CD4-positive, alpha-beta T cell treated with Interleukin-17A for 1 hour (primary cell): ENCODE results near the gene TST.
A peak's percentile ranks its signal among the peaks of the same experiment; 100 is the strongest.
"Not testable (repeated sequence)": the region's sequence is repeated elsewhere in the genome, so short reads cannot be mapped to it uniquely, and the experiment has no call there.

Experiments used
- DNase-seq: peaks from one replicate; pipeline ENCODE4 v3.0.0-alpha.2; 2020

TST gene

DNA sequence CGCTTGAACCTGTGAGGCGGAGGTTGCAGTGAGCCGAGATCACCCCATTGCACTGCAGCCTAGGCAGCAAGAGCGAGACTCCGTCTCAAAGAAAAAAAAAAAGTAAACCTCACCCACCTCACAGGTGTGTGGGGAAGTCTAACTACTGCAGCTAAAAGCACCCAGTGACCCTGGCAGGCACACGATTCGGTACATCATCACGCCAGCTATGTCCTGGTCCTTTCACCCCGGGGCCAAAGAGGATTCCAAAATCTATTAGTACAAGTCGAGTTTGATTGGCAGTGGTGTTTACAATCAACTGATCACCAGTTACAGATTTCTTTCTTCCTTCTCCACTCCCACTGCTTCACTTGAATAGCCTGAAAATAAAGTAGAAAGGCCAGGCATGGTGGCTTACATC, 6.3 kb downstream of the TST start:
- DNase-seq = no peak

DNA sequence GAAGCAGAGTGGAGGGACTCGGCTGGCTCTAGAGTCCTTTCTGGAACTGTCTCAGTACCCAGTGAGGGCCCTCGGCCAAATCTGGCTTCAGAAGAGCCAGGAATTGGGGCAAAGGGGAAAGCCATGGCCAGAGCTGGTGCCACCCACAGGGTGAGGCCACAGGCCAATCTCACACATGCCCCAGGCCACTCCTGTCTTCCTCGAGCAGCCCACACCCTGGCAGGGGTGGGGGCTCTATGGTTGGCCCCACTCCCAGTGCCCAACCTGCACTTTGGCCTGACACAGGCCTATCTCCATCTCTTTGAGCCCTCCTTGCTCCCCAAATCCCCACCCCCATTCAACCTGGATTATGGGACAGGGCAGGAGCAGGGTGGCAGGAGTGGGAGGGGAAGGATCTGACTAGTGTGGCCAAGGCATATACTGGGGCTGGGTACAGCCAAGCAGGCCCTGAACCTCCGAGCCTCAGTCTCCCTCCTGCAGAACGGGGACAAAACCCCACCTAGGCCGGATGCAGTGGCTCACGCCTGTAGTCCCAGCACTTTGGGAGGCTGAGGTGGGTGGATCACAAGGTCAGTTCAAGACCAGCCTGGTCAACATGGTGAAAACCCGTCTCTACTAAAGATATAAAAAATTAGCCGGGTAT, 6.9 kb downstream of the TST start:
- DNase-seq = no peak

DNA sequence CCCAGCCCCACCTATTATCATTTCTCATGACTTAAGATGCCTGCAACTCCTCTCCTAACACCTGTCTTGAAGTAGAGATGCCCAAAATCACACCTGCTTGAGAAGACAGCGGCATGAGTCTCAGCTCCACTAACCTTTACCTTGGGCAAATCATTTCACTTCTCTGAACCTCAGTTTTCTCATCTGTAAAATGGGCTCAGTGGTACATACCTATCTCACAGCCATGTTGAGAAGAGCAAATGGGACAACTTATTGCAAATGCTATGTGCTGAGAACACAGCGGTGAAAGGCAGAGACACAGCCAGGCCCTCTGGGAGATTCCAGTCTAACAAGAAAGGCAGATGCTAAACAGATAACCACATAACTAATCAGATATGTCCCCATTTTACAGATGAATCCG, 7.8 kb downstream of the TST start:
- DNase-seq = no peak

DNA sequence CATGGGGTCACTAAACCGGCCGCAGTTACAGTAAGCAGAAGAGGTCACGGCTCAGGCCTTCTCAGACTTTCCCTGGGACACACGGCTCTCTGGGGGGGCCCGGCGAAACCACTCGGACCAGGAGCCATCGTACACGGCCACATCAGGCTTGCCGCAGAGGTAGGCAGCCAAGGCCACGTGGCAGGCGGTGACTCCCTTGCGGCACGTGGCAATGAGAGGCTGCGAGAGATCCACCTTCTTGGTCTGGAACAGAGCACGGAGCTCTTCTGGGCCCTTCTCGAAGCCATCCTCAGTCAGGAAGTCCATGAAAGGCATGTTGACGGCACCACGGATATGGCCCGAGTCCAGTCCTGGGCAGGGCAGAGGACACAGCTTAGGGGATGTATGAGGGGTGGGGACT, 8.3 kb downstream of the TST start:
- DNase-seq = no peak

DNA sequence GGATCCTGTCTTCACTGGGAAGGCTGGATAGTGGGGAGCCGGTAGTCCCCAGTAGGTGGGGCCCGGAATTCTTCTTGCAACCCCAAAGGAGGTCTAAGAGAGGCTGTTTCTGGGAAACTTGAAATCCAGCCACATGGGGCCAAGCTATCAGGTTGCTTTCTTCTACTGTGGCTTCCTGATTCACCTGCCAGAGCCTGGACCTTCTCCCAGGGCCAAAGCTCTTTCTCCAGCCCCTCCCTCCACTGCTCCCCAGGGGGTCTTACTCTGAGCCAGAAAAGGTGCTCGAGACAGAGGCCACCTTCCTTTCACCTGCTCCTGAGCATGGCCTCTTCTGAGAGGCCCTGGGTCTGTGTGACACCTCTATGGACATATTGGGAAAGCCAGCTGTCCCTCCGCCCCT, 9.1 kb downstream of the TST start:
- no peak for DNase-seq

DNA sequence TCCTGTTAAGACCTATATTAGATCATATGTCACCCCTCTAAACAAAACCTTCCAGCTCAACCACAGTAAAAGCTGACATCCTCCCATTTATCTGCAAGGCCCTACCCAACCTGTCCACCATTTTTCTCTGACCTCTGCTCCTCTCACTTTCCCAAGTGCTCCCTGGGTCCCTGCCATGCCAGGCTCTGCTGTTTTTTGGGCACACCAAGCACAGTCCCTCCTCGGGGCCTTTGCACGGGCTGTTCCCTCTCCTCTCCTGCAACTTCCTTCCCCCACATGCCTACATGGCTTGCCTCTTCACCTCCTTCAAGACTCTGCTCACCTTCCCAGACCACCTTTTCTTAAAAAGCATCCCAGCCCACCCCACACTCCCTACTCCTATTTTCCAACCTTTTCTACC, 9.8 kb downstream of the TST start:
- no peak for DNase-seq

DNA sequence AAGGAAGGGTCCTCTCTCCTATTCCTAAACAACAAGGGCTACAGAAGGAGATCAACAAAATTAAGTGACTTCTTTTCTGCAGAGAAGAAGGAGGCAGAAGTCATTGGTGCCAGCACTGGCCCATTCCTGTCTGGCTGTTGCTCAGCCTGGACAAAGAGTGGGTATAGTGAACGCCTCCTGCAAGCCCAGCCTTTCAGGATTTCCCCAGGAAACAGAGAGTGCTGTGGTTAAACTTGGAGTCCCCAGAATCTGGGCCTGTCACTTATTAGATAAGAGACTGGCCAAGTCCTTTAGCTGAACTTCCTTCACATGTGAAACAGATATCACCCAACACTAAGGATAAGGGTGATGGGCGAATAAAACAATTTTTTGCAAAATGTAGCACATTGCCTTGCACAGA, 10.9 kb downstream of the TST start:
- no peak for DNase-seq

DNA sequence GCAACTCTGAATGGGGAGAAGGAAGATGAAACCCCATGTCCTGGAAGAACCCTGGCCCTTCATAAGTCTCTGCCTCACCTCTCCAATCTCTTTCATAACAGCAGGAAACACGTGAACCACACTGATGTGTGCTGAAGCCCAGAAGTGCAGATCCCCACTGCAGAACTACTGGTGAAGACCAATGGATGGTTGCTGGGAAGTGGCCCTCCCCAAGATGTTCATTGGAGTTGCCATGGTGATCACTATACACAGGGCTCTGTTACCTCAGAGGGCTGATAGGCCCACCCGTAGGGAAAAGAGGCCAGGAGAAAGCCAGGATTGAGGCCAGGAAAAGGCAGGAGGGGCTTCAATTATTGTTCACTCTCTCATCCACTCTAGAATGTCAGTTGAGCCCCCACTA, 11.6 kb downstream of the TST start:
- DNase-seq = no peak

DNA sequence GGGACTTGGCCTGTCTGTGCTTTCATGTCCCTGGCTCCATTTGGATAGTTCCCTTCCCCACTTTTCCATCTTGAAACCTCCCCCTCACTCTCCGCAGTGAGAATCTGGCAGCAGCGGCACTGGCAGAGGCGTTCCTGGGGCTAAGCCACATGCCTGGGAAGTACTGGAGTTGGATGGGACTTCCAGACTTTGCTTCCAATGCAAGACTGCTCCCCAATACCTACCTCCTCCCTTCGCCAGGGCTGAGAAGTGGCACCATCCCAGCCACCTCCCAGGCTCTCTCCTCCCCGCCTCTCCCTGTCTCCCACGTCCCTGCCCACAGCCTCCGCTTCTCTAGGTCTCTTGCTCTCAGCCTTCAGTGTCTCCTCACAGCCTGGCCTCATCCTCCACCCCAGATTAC, 16.6 kb downstream of the TST start:
- DNase-seq = no peak

DNA sequence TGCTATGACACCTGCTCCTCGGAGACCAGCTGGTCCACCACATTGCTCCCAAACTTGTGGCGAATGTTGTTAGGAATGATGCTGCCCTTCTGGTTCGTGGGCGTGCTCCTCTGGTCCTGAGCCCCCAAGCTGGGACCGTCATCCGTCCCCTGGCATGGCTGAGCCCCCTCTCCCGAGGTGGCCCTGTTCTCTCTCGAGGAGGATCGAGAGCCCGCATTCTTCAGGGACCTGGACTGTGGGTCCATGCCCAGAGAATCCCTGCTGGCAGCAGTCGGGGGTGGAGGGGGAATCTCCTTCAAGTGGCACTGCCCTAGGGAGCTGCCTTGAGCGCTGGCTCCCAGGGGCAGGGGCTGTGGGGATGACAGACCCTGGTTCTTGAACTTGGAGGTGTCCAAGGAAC, 17.4 kb downstream of the TST start:
- no peak for DNase-seq

DNA sequence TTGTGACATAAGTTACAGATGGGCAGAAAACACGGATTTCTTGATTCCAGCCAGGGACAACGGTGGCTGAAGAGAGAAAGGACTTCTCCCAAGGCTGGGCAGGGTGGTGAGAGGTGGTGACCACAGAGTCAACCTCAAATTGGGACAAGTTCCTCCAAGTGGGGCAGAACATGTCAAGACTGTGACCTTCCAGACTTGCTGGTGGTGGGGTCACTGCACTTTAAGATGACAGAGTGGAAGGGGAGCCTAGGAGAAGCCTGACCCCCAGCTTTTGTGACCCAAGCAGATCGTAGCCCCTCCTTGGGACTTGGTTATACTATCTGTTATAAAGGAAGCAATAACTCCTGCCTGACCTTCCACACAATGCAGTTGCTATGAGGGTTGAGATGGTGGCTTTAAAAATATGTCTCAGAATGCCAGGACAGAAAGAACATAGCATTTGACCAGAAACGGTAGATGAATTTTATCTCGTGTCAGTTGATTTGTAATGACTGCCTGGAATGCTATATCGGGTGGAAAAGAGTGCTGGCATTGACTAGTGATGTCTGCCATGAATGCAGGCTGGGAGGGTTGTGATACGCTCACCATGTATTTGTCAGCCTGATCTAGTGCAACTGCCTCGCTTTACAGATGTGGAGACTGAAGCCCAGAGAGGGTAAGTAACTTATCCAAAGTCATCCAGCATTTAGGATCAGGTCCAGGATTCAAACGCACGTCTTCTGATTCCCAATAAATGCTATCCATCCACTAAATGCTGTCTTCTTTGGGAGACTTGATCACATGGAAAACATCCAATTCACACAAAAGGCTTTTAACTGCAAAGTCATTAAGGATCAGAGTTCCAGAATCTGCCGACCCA, 18.3 kb downstream of the TST start:
- no peak for DNase-seq

DNA sequence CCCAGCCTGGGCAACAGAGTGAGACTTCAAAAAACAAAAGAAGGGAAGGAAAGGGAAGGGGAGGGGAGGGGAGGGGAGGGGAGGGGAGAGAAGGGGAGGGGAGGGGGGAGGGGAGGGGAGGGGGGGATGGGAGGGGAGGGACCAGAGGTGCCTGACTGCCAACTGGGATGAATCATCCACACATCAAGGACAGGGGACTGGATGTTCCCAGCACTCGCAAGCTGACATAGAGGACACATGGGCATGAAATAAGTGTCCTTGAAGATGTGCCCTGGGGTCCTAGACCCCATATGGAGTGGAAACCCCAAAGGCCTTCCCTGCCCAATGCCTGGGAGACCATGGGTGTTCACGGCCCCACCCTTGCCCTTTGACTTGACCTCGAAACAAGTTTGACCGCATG, 19.8 kb downstream of the TST start:
- DNase-seq = no peak

DNA sequence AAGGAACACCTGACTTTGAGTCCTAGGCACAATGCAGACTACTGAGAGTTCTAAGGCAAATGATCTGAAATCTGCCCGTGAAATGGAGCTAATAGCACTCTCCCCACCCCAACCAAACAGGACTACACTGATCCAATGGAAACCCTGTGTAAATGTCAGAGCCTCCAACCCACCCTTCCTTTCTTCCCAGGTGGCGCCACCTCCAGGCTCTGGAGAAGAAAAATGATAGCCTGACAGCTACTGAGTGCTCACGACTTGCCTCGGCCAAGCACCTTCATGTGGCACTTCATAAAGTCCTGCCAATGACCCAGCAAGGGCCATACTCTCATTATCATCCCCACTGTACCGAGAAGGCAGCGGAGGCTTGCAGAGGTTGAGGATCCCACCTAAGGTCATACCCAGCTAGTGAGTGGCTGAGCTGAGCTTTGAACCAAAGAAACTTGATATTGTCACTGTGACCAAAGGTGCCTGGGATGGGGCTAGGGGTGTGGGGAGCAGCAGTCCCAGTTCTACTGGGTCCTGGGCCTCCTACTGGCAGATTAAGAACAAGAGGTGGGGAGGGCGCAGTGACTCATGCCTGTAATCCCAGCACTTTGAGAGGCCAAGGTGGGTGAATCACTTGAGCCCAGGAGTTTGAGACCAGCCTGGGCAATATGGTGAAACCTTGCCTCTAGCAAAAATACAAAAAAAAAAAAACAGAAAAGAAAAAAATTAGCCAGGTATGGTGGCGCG, 20.5 kb downstream of the TST start:
- DNase-seq = no peak

DNA sequence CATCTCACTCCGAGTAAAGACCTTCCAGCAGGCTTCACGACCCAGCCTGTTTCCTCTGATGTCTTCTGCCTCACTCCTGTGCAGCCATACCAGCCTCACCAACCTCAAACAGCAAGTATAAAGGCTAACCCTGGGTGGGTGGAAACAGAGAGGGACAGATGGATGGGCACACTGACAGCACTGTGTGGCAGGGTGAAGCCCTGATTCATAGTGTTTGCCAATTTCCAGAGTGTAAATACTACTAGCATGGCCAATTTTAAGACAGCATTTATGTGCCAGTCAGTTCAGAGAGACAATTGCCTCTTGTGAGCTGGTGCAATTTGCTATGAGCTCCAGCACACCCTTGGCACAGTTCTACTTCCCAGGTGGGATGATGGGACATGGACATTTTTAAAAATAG, 21.5 kb downstream of the TST start:
- no peak for DNase-seq

DNA sequence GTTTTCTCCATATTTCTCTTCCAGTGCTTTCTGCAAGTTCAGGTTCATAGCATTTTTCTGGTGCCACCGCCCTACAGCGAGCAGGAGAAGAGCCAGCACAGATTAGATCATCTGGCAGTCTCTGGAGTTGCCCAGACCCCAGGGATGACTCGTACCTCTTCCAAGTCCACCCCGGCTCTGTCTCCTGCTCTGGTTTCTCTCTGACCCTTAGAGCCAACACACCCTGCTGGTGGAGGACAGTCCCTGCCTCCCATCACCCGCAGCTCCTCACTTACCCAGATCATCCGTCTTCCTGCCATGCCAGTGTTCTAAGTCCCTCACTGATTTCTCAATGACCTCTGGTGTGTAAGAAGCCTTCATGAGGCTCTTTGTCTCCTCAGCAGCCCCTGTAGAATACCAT, 28.0 kb downstream of the TST start:
- no peak for DNase-seq

DNA sequence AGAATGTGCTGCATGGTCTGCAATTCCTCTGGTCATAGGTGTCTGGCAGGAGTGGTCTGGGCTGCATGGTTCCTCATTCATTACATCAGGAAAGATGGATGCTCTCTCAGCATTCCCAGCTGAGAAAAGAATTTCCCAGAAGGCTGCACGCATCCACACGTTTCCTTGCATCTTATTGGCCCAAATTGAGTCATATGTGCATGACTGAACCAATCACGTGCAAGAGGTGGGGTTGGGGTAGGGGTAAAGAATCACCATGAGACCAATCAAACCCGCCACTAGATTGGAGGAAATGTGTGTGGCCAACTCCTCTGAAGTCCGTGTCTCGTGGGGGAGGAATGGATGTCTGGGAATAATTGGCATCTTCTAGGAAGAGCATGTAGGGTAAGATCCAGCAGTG, 28.8 kb downstream of the TST start:
- DNase-seq = no peak

DNA sequence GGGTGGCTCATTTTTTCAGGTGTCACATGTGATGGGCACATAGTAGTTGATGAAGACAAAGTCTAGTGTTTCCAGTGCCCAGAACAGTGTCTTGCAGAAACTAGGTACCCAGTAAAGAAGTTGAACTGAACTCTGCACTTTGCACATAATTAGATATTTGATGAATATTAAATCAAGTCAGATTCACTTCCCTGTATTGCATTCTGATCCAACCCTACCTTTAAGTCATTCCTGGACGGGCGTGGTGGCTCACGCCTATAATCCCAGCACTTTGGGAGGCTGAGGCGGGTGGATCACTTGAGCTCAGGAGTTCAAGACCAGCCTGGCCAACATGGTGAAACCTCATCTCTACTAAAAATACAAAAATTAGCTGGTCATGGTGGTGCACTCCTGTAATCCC, 30.2 kb downstream of the TST start:
- DNase-seq = not testable (repeated sequence)

DNA sequence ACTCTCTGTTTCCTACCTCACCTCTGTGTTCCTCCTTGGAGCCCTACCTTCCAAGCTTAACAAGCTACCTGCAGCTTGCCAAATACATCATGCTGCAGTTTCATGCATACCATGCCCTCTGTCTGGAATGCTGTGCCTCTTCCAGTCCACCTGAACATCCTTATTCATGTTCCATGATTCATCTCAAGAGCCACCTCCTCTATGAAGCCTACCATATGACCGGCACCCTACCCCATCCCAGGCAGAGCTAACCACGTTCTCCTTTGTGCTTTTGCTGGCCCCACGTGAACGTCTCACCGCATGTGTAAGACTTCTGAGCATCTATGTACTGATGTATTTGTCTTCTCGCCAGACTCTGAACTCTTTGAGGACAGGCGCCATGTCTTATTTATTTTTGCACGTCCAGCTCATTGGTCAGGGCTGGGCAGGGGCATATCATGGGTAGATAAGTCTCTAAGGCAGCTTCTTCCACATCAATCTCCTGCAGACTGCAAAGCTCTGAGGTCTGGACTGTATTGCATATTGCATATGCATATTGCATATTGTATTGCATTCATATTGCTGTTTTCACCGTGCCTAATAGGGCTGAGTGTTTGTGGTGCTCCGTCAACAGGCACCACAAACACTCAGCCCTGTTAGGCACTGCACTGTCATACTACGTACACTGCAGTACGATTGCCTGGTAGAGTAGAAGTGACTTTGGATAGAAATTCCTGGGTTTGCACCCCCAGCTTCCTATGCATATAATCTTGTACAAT, 31.0 kb downstream of the TST start:
- DNase-seq = no peak

DNA sequence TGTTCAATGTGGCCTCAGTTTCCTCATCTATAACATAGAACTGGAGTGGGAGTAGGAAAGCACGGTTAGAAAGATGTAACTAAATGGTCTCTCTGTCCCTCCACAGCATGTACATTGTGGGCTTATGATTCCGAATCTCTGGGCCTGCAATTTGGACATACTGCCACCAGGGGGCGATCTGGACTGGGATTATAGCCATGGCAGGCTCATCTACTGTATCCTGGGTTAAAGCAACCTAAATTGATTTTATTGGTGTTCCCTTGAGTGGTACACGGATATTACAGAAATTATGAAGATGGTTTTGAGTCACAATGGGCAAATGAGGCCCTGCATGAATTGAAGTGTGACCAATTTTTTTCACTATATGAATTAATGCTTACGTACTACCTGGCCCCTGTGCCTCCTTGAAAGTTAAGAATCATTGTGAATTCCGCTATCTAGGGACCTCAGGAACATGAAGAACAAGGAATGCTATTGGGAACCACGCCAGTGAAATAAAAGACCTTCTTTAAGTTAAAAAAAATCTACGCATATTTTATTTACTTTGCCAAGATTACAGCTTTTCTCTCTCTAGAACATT, 32.9 kb downstream of the TST start:
- peak; percentile 30 for DNase-seq

DNA sequence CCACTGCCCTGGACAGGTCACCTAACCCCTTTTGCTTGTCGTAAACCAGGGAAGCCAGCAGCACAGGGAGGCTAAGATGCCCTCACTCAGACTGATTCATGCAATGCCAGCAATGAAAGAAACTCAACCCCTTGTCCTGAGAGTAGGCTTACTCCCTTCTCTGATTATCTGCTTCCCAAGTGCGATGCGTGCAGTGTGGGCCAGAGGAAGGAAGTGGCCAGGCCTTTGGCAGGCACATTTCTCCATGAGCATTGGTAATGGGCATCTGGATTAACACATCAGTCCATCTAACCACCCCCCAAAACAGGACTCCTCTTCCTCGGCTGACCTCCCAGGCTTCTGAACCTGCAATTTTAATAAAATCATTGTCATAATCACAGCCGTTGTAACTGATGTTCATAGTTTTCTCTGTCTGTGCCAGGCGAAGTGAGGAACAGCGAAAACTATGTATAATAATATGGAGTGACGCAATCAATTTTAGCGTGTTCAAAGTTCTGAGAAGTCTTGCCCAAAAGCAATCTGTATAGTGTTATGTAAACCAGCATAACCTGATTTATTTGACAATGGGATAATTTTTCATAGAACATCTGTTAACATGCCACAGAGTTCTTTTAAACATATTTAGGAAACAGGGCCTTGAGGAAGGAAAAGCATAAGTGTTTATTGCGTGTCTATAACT, 33.9 kb downstream of the TST start:
- DNase-seq = no peak

DNA sequence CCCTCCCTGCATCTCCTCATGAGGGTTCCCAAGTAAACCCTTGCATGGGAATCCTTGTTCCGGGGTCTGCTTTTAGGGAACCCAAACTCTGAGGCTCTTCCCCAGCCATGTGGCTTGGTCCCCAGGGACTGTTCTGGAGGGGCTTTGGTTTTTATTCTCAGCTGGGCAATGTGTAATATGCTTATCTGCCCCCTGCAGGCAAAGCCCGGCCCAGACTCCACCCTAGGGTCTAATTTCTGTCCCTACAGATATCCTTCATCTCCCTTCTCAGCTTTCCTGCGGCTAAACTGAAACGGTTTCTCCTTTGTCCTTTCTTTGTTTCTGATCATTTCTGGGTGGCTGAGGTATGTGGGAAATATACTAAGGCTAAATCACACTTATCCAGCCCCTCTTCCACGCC, 37.1 kb downstream of the TST start:
- no peak for DNase-seq

DNA sequence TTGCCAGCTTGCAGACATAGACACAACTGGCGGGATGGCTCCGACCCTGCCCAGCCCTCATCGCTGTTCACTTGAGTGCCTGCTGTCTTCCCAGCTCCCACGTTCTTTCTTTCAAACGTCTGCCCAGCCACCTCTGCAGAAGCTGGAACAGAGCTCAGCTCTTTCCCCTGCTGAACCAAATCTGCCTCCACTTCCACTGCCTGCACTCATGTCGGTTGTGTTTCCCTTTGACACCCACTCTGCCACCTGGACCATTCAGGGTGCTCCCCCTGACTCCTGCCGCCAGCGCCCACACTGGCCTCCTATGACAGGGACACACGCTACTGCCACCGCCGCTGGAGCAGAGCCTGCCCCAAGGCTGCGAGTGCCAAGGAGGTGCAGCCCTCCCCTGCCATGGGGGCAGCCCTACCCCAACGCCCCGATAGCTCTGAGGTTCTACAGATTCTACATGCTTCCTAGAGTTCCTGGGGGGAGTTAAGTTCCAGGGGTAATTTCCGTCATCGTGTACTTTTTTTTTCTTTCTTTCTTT, 37.9 kb downstream of the TST start:
- no peak for DNase-seq
